ENCODE measurements around the gene TCHP.

DNA sequence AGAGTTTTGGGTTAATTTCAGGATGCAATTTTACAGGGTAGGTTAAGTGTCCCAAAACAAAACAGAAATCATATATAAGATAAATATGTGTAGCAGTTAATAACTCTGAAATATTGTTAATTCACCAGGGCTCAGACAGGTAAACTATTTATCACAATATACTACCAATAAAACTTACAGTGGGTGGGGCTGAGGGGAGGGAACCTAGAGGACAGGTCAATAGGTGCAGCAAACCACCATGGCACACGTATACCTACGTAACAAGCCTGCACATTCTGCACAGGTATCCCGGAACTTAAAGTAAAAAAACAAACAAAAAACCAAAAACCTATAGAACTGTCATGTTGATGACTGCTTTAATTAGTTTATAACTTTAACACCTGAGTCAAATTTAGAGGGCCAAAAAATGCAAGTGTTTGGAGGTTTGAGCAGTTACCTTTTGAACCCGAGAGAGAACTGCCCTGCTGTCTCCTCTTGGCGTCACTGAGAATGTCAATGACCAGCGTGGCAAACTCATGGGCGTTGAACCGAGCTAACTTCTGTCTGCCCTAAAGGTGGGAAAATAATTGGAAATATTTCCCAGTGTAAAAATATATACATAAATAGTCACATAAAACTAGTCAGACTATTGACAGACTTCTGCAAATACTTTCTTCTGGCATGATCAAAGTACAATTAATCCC, 59.5 kb downstream of the TCHP start:
- TF ChIP-seq, protein P1, sequence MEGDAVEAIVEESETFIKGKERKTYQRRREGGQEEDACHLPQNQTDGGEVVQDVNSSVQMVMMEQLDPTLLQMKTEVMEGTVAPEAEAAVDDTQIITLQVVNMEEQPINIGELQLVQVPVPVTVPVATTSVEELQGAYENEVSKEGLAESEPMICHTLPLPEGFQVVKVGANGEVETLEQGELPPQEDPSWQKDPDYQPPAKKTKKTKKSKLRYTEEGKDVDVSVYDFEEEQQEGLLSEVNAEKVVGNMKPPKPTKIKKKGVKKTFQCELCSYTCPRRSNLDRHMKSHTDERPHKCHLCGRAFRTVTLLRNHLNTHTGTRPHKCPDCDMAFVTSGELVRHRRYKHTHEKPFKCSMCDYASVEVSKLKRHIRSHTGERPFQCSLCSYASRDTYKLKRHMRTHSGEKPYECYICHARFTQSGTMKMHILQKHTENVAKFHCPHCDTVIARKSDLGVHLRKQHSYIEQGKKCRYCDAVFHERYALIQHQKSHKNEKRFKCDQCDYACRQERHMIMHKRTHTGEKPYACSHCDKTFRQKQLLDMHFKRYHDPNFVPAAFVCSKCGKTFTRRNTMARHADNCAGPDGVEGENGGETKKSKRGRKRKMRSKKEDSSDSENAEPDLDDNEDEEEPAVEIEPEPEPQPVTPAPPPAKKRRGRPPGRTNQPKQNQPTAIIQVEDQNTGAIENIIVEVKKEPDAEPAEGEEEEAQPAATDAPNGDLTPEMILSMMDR (IDR thresholded peaks at IDR 0.05) = no peak
- TF ChIP-seq POLR2A (IDR thresholded peaks at IDR 0.05) = no peak
- no peak for TF ChIP-seq EP300 (IDR thresholded peaks at IDR 0.05)
